Endothelial cell of umbilical vein (primary cell): ENCODE results near the gene PSMC2. TPM values are rescaled to one million over a fixed set of nuclear protein-coding genes. Genes with fewer than 3 reads are reported as not detected.

Experiments used
- BruUV-seq: library from RNA; stranded (reverse); fragments of 400-500 nt; replicated peaks from 2 replicates; lab custom pipeline; 2021; lab: Mats Ljungman, UMichigan
- CTCF ChIA-PET: fragments of 300-600, 350-600 bp; sonication (Branson Sonifier 250); formaldehyde crosslinking; loops from one replicate; lab custom pipeline; 2021; ENCODE audit warnings: antibody characterized with exemption, inconsistent platforms; lab: Charles Lee
- POLR2A ChIA-PET: fragments of 300-600, 350-600 bp; sonication (Branson Sonifier 250); formaldehyde crosslinking; loops from one replicate; lab custom pipeline; 2021; ENCODE audit warnings: antibody characterized with exemption, inconsistent platforms; lab: Charles Lee
- DNase-seq: peaks from one replicate; pipeline ENCODE4 v3.0.0-alpha.2; 2011; ENCODE audit warnings: low read depth, low spot score
- FAIRE-seq: peaks from 2 replicates; lab custom pipeline; 2011; peaks lifted over from hg19 to GRCh38; lab: Jason Lieb, UNC
- H2AFZ ChIP-seq: 2 replicates; pipeline ENCODE4 v1.6.0; 2012; ENCODE audit warnings: low read depth, low read length, control low read depth, inconsistent platforms
- H3K27ac ChIP-seq: 2 replicates; pipeline ENCODE4 v1.5.1; 2011; ENCODE audit warnings: low read depth, mild to moderate bottlenecking, control low read depth, low read length, moderate library complexity; ENCODE audit not compliant: insufficient read depth
- H3K27me3 ChIP-seq, 2 experiments: 2 replicates each; pipeline versions ENCODE4 v1.6.0 to v1.6.1; 2011; ENCODE audit warnings: low read length in 2 of 2, mixed read lengths in 1 of 2; ENCODE audit not compliant: control insufficient read depth in 2 of 2, insufficient read depth in 2 of 2
- H3K36me3 ChIP-seq, 2 experiments: 2 replicates in 1 of 2; 3 replicates in 1 of 2; pipeline ENCODE4 v1.5.1; 2011; ENCODE audit warnings: low read length in 2 of 2, mild to moderate bottlenecking in 1 of 2, moderate library complexity in 1 of 2; ENCODE audit not compliant: control insufficient read depth in 2 of 2, insufficient read depth in 2 of 2; ENCODE audit errors: extremely low read depth in 1 of 2
- H3K4me1 ChIP-seq: 3 replicates; pipeline ENCODE4 v1.5.1; 2011; ENCODE audit warnings: mild to moderate bottlenecking, low read length; ENCODE audit not compliant: control insufficient read depth, insufficient read depth; ENCODE audit errors: extremely low read depth
- H3K4me2 ChIP-seq: 2 replicates; pipeline ENCODE4 v1.6.1; 2011; ENCODE audit warnings: low read length, control low read depth, mixed read lengths; ENCODE audit not compliant: insufficient read depth
- H3K4me3 ChIP-seq, 3 experiments: fragments of 200-600 bp in 1 of 3; sonication (generic), shearing (Covaris generic) in 1 of 3; replicated peaks in 1 of 3; 2 replicates each; pipeline ENCODE4 v1.5.1; 2011 to 2016; ENCODE audit warnings: control low read depth in 3 of 3, low read length in 3 of 3, mild to moderate bottlenecking in 2 of 3, inconsistent platforms in 1 of 3, low read depth in 1 of 3, moderate library complexity in 1 of 3; ENCODE audit not compliant: insufficient read depth in 1 of 3
- H3K79me2 ChIP-seq: 2 replicates; pipeline ENCODE4 v1.6.0; 2012; ENCODE audit warnings: low read length, inconsistent platforms; ENCODE audit not compliant: control insufficient read depth, insufficient read depth
- H3K9ac ChIP-seq: replicated peaks from 2 replicates; pipeline ENCODE3; 2011; ENCODE audit warnings: low read length, control low read depth; ENCODE audit not compliant: insufficient read depth; ENCODE audit errors: extremely low read depth
- H3K9me1 ChIP-seq: replicated peaks from 3 replicates; pipeline ENCODE4 v1.6.0; 2011; ENCODE audit warnings: mild to moderate bottlenecking, low read length; ENCODE audit not compliant: control insufficient read depth, insufficient read depth; ENCODE audit errors: extremely low read depth
- H3K9me3 ChIP-seq: replicated peaks from 2 replicates; pipeline ENCODE4 v1.5.1; 2012; ENCODE audit warnings: low read length, inconsistent platforms; ENCODE audit not compliant: control insufficient read depth, insufficient read depth
- H4K20me1 ChIP-seq: replicated peaks from 2 replicates; pipeline ENCODE3; 2011; ENCODE audit warnings: mild to moderate bottlenecking, low read length; ENCODE audit not compliant: control insufficient read depth, insufficient read depth; ENCODE audit errors: extremely low read depth
- EZH2 ChIP-seq: IDR thresholded peaks from 2 replicates; pipeline ENCODE4 v1.6.1; 2012; ENCODE audit warnings: borderline replicate concordance, low read depth, mild to moderate bottlenecking, moderate library complexity, low read length, inconsistent platforms; ENCODE audit not compliant: severe bottlenecking
- FOS ChIP-seq: IDR thresholded peaks from 2 replicates; pipeline ENCODE4 v1.6.1; 2011; ENCODE audit warnings: mild to moderate bottlenecking, low read length, moderate library complexity, borderline replicate concordance; ENCODE audit not compliant: insufficient read depth
- GATA2 ChIP-seq: IDR thresholded peaks from 2 replicates; pipeline ENCODE4 v1.7.0; 2011; ENCODE audit warnings: low read depth, mild to moderate bottlenecking, moderate library complexity, mixed read lengths, low read length; ENCODE audit not compliant: insufficient read length, insufficient read depth
- JUN ChIP-seq: IDR thresholded peaks from 2 replicates; pipeline ENCODE4 v1.6.1; 2011; ENCODE audit warnings: borderline replicate concordance, low read depth; ENCODE audit not compliant: insufficient read length, insufficient read depth
- MAX ChIP-seq: IDR thresholded peaks from 2 replicates; pipeline ENCODE4 v1.6.1; 2011; ENCODE audit not compliant: insufficient read depth, insufficient read length
- MYC ChIP-seq: IDR thresholded peaks from one replicate; pipeline ENCODE4 v1.6.1; 2011; ENCODE audit warnings: mild to moderate bottlenecking, low read depth, low read length
- POLR2A ChIP-seq: IDR thresholded peaks from 2 replicates; pipeline ENCODE4 v1.6.1; 2012; ENCODE audit warnings: low read depth, mild to moderate bottlenecking, control low read depth, low read length
- POLR2AphosphoS5 ChIP-seq: IDR thresholded peaks from 2 replicates; pipeline ENCODE4 v1.6.1; 2012; ENCODE audit warnings: low read depth, mild to moderate bottlenecking, control low read depth, low read length, moderate library complexity; ENCODE audit not compliant: insufficient read depth
- dilution Hi-C: fragments of 300-500 bp; cut with MboI; formaldehyde crosslinking; loops from one replicate; pipeline ENCODE4 v1.15.0; 2019; ENCODE audit warnings: low sequenced_read_pairs; ENCODE audit not compliant: extremely low pct_ligation_motif_present
- intact Hi-C: fragments of 100-400 bp; cut with micrococcal nuclease; formaldehyde crosslinking; loops from one replicate; pipeline ENCODE4 v1.10.0; 2022
- polyA plus RNA-seq, 4 experiments: library from polyadenylated mRNA; depleted of rRNA in 3 of 4; stranded (reverse) in 3 of 4; unstranded in 1 of 4; fragments of >200 nt; gene quantifications; 2 replicates each; pipeline versions ENCODE4 v1.2.1 to v1.2.3, GENCODE V29; 2011 to 2012; ENCODE audit warnings: missing spikeins in 1 of 4
- total RNA-seq: library from RNA; stranded (reverse); gene quantifications from 2 replicates; pipeline ENCODE4 v1.2.3, GENCODE V29; 2021
- TF ChIP-seq, protein P1 (sequence below), 2 donors: IDR thresholded peaks; 1 replicate in 1 of 2; 2 replicates in 1 of 2; pipeline ENCODE4 v1.5.1; 2011; ENCODE audit warnings: low read length in 2 of 2, mild to moderate bottlenecking in 2 of 2, moderate library complexity in 2 of 2, control low read depth in 1 of 2, inconsistent platforms in 1 of 2, low read depth in 1 of 2; ENCODE audit not compliant: insufficient read depth in 1 of 2; ENCODE audit errors: extremely low read depth in 1 of 2

Gene PSMC2
- total and polyA plus RNA-seq, 2 donors (not counting 3 experiments of a cell fraction or from before 2014, with no cell fraction given) = 109 to 147 TPM

DNA sequence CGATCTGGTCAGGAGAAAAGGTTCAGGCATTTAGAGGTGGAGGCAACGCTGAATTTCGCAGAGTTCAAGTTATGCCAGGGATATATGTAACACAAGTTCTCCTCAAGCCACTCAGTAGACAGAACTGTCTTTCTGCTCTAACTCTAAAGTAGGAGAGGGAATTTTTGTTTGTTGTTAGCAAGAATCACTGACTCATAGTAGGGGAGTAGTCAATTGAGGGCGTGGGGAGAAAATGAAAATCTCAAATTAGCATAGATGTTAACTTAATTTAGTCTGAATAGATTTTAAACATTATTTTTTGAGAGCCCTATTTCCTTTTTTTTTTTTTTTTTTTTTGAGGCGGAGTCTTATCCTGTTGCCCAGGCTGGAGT, 34.6 kb downstream of the PSMC2 start:
- no peak overlapping the region for H3K27ac ChIP-seq
- no peaks in the 10 kb centered on the region for H3K4me1 ChIP-seq
- no peak overlapping the region for H3K4me3 ChIP-seq
- no peak overlapping the region for H2AFZ ChIP-seq
- H3K4me2 ChIP-seq = no peak overlapping the region
- no peaks in the 10 kb centered on the region for H3K36me3 ChIP-seq
- H3K9me1 ChIP-seq = no peaks in the 10 kb centered on the region
- ChIA-PET CTCF (no interaction called here), POLR2A (no interaction called here)
- FAIRE-seq = no peak
- dilution Hi-C loops (no loop called here), intact Hi-C loops (no loop called here)
- no peaks in the 10 kb centered on the region for H3K9me3 ChIP-seq
- H4K20me1 ChIP-seq = no peaks in the 10 kb centered on the region
- no peak for TF ChIP-seq FOS
- TF ChIP-seq, protein P1, sequence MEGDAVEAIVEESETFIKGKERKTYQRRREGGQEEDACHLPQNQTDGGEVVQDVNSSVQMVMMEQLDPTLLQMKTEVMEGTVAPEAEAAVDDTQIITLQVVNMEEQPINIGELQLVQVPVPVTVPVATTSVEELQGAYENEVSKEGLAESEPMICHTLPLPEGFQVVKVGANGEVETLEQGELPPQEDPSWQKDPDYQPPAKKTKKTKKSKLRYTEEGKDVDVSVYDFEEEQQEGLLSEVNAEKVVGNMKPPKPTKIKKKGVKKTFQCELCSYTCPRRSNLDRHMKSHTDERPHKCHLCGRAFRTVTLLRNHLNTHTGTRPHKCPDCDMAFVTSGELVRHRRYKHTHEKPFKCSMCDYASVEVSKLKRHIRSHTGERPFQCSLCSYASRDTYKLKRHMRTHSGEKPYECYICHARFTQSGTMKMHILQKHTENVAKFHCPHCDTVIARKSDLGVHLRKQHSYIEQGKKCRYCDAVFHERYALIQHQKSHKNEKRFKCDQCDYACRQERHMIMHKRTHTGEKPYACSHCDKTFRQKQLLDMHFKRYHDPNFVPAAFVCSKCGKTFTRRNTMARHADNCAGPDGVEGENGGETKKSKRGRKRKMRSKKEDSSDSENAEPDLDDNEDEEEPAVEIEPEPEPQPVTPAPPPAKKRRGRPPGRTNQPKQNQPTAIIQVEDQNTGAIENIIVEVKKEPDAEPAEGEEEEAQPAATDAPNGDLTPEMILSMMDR (IDR thresholded peaks at IDR 0.05; ENCODE audit: extremely low read depth in 1 of 2, insufficient read depth in 1 of 2, low read depth in 1 of 2, low read length in 2 of 2) = no peak
- no peak for TF ChIP-seq EZH2
- no peak for TF ChIP-seq POLR2AphosphoS5
- no peak for TF ChIP-seq GATA2
- no peaks in the 10 kb centered on the region for H3K79me2 ChIP-seq
- peaks cover 3 to 7% of the 10 kb centered on the region in 2 experiments for H3K27me3 ChIP-seq
- BruUV-seq = no TSS peak
- no peak for DNase-seq
- no peak overlapping the region for H3K9ac ChIP-seq

DNA sequence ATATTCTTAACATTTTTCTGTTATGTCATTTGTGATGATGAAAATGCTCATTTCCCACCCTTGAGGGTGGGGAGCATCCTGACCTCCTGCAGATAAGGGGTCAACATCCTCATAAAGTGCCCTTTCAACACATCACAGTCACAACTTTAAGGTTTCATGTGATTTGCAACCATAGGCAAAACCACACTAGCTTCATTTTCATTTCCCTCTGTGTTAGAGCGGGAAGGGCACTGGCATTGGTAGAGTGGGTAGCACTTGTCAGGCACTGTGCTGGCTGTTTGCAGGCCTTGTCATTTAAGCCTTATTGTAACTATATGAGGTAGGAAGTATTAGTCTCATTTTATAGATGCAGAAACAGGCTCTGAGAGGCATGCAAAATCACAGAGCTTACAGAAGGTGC, 39.8 kb downstream of the PSMC2 start:
- CTCF ChIA-PET = no interaction called here
- FAIRE-seq = no peak
- no peak overlapping the region for H3K4me3 ChIP-seq
- H3K27me3 ChIP-seq = no peaks in the 10 kb centered on the region
- POLR2A ChIA-PET = no interaction called here
- BruUV-seq = no TSS peak
- H3K27ac ChIP-seq = no peak overlapping the region
- H3K4me2 ChIP-seq = no peak overlapping the region
- no peaks in the 10 kb centered on the region for H3K9me1 ChIP-seq
- no peaks in the 10 kb centered on the region for H3K4me1 ChIP-seq
- no peaks in the 10 kb centered on the region for H3K9me3 ChIP-seq
- dilution Hi-C loops (no loop called here), intact Hi-C loops (no loop called here)
- TF ChIP-seq POLR2A (no peak), FOS (no peak), JUN (no peak), MYC (no peak), GATA2 (no peak), MAX (no peak), EZH2 (no peak), POLR2AphosphoS5 (no peak)
- TF ChIP-seq, protein P1 (IDR thresholded peaks at IDR 0.05; ENCODE audit: extremely low read depth in 1 of 2, insufficient read depth in 1 of 2, low read depth in 1 of 2, low read length in 2 of 2) = no peak
- no peaks in the 10 kb centered on the region for H3K36me3 ChIP-seq
- H2AFZ ChIP-seq = no peak overlapping the region
- no peaks in the 10 kb centered on the region for H4K20me1 ChIP-seq
- H3K9ac ChIP-seq = no peak overlapping the region
- no peaks in the 10 kb centered on the region for H3K79me2 ChIP-seq
- DNase-seq = no peak
